ENCODE measurements around the gene CPXM1.

GRCh38 chr20:2778602-2779321, 21.7 kb downstream of the CPXM1 start:
- TF ChIP-seq, protein P1, sequence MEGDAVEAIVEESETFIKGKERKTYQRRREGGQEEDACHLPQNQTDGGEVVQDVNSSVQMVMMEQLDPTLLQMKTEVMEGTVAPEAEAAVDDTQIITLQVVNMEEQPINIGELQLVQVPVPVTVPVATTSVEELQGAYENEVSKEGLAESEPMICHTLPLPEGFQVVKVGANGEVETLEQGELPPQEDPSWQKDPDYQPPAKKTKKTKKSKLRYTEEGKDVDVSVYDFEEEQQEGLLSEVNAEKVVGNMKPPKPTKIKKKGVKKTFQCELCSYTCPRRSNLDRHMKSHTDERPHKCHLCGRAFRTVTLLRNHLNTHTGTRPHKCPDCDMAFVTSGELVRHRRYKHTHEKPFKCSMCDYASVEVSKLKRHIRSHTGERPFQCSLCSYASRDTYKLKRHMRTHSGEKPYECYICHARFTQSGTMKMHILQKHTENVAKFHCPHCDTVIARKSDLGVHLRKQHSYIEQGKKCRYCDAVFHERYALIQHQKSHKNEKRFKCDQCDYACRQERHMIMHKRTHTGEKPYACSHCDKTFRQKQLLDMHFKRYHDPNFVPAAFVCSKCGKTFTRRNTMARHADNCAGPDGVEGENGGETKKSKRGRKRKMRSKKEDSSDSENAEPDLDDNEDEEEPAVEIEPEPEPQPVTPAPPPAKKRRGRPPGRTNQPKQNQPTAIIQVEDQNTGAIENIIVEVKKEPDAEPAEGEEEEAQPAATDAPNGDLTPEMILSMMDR (IDR thresholded peaks at IDR 0.05 in 8 of 11, conservative IDR thresholded peaks at IDR 0.05 in 3 of 11): no peak
- TF ChIP-seq POLR2A (IDR thresholded peaks at IDR 0.05): no peak

All from spleen (tissue), 7 donors.